ENCODE measurements around the gene WDFY2.
"Not testable (repeated sequence)": the region's sequence is repeated elsewhere in the genome, so short reads cannot be mapped to it uniquely, and the experiment has no call there.

Gene WDFY2

GRCh38 chr13:51675385-51675784 is 91.1 kb downstream of the WDFY2 start:
- DNase-seq, result no peak

GRCh38 chr13:51675877-51676276 is 91.6 kb downstream of the WDFY2 start:
- DNase-seq, result no peak

- DNase-seq, result no peak
Observed at GRCh38 chr13:51676739-51677138, 92.5 kb downstream of the WDFY2 start.

GRCh38 chr13:51678420-51678819 is 94.2 kb downstream of the WDFY2 start:
- DNase-seq, result no peak

- DNase-seq, result no peak
Observed at GRCh38 chr13:51679616-51680015, 95.4 kb downstream of the WDFY2 start.

- DNase-seq, result no peak
Observed at GRCh38 chr13:51681037-51681678, 96.9 kb downstream of the WDFY2 start.

- DNase-seq, result no peak
Observed at GRCh38 chr13:51682686-51683085, 98.4 kb downstream of the WDFY2 start.

GRCh38 chr13:51683597-51683996 is 99.3 kb downstream of the WDFY2 start:
- no peak for DNase-seq

GRCh38 chr13:51684076-51684475 is 99.8 kb downstream of the WDFY2 start:
- DNase-seq, result no peak

GRCh38 chr13:51687947-51688714 is 103.9 kb downstream of the WDFY2 start:
- DNase-seq, result no peak

GRCh38 chr13:51688937-51689662 is 104.8 kb downstream of the WDFY2 start:
- no peak for DNase-seq

GRCh38 chr13:51689663-51689996 is 105.4 kb downstream of the WDFY2 start:
- DNase-seq, result no peak

- not testable (repeated sequence) for DNase-seq
Observed at GRCh38 chr13:51695677-51696076, 111.4 kb downstream of the WDFY2 start.

GRCh38 chr13:51697181-51697580 is 112.9 kb downstream of the WDFY2 start:
- no peak for DNase-seq

- no peak for DNase-seq
Observed at GRCh38 chr13:51697855-51698254, 113.6 kb downstream of the WDFY2 start.

GRCh38 chr13:51698352-51698751 is 114.1 kb downstream of the WDFY2 start:
- no peak for DNase-seq

- DNase-seq, result no peak
Observed at GRCh38 chr13:51704399-51705313, 120.4 kb downstream of the WDFY2 start.

- DNase-seq, result no peak
Observed at GRCh38 chr13:51707461-51707860, 123.2 kb downstream of the WDFY2 start.

- no peak for DNase-seq
Observed at GRCh38 chr13:51713807-51714206, 129.5 kb downstream of the WDFY2 start.

GRCh38 chr13:51714663-51715168 is 130.5 kb downstream of the WDFY2 start:
- no peak for DNase-seq

- no peak for DNase-seq
Observed at GRCh38 chr13:51715613-51716012, 131.4 kb downstream of the WDFY2 start.

- DNase-seq, result no peak
Observed at GRCh38 chr13:51717786-51718398, 133.6 kb downstream of the WDFY2 start.

All from NCI-H345 (cell line).